NCI-H524 (cell line): ENCODE results near the gene ROCK2.

Experiments
- DNase-seq, 2 experiments: peaks; one replicate each; lab custom pipeline; 2025; lab: John Stamatoyannopoulos, UW

Gene ROCK2

GRCh38 chr2:11344342-11344955 is at the start of gene ROCK2:
TSS of gene ROCK2 (minus strand) at chr2:11344636. CDS start at chr2:11344136, 500 bp downstream.
- DNase-seq, result peak; percentile 73 to 86

GRCh38 chr2:11393711-11394236 is 49.3 kb upstream of the ROCK2 start:
- DNase-seq, result no peak

GRCh38 chr2:11391942-11392266 is 47.5 kb upstream of the ROCK2 start:
- DNase-seq, result no peak

- DNase-seq, result no peak
Observed at GRCh38 chr2:11390399-11390658, 45.9 kb upstream of the ROCK2 start.

- no peak for DNase-seq
Observed at GRCh38 chr2:11389551-11390398, 45.3 kb upstream of the ROCK2 start.

GRCh38 chr2:11389052-11389420 is 44.6 kb upstream of the ROCK2 start:
- no peak for DNase-seq

GRCh38 chr2:11388262-11389051 is 44.0 kb upstream of the ROCK2 start:
- DNase-seq, result no peak

- no peak for DNase-seq
Observed at GRCh38 chr2:11387843-11388242, 43.4 kb upstream of the ROCK2 start.

- no peak for DNase-seq
Observed at GRCh38 chr2:11387100-11387390, 42.6 kb upstream of the ROCK2 start.

GRCh38 chr2:11385847-11386246 is 41.4 kb upstream of the ROCK2 start:
- DNase-seq, result no peak

GRCh38 chr2:11385216-11385615 is 40.8 kb upstream of the ROCK2 start:
- no peak for DNase-seq

GRCh38 chr2:11379558-11379957 is 35.1 kb upstream of the ROCK2 start:
- DNase-seq, result no peak

- no peak for DNase-seq
Observed at GRCh38 chr2:11377928-11378545, 33.6 kb upstream of the ROCK2 start.

GRCh38 chr2:11376071-11376470 is 31.6 kb upstream of the ROCK2 start:
- DNase-seq, result no peak

- DNase-seq, result peak in 1 of 2 experiments; percentile 78
Observed at GRCh38 chr2:11375689-11376027, 31.2 kb upstream of the ROCK2 start.

GRCh38 chr2:11375025-11375688 is 30.7 kb upstream of the ROCK2 start:
- peak in 1 of 2 experiments; percentile 78 for DNase-seq

GRCh38 chr2:11373096-11373495 is 28.7 kb upstream of the ROCK2 start:
- no peak for DNase-seq

GRCh38 chr2:11371092-11371937 is 26.9 kb upstream of the ROCK2 start:
- DNase-seq, result no peak

- DNase-seq, result no peak
Observed at GRCh38 chr2:11370377-11371091, 26.1 kb upstream of the ROCK2 start.

GRCh38 chr2:11368059-11368572 is 23.7 kb upstream of the ROCK2 start:
- no peak for DNase-seq
